Ascending aorta (tissue), 2 donors: Measurements from ENCODE around the gene GRIN2C. TPM values are rescaled to one million over a fixed set of nuclear protein-coding genes. Genes with fewer than 3 reads are reported as not detected.

Experiments
- DNase-seq, 2 donors: peaks; one replicate each; pipeline ENCODE4 v3.0.0-alpha.2; 2019; ENCODE audit warnings: low spot score in 2 of 2
- H3K27ac ChIP-seq, 2 donors: fragments of 200-600 bp; sonication (generic); one replicate each; pipeline ENCODE4 v1.5.1; 2016 to 2017; ENCODE audit warnings: mild to moderate bottlenecking in 1 of 2
- H3K27me3 ChIP-seq: fragments of 200-600 bp; sonication (generic); one replicate; pipeline ENCODE4 v1.5.1; 2017
- H3K36me3 ChIP-seq, 2 donors: fragments of 200-600 bp; sonication (generic); one replicate each; pipeline ENCODE4 v1.5.1; 2016
- H3K4me1 ChIP-seq, 2 donors: fragments of 200-600 bp; sonication (generic); one replicate each; pipeline ENCODE4 v1.5.1; 2016 to 2017; ENCODE audit warnings: mild to moderate bottlenecking in 1 of 2
- H3K4me3 ChIP-seq, 2 donors: fragments of 200-600 bp; sonication (generic); one replicate each; pipeline ENCODE4 v1.5.1; 2016 to 2017; ENCODE audit warnings: mild to moderate bottlenecking in 1 of 2
- H3K9me3 ChIP-seq, 2 donors: fragments of 200-600 bp; sonication (generic); one replicate each; pipeline ENCODE4 v1.5.1; 2016
- intact Hi-C: fragments of 100-400 bp; cut with DNase I; formaldehyde crosslinking; loops from one replicate; pipeline ENCODE4 v1.15.1; 2023
- total RNA-seq: library from RNA; depleted of rRNA; stranded (reverse); fragments of >200 nt; gene quantifications from one replicate; pipeline ENCODE4 v1.1.0, GENCODE V29; 2016
- TF ChIP-seq, protein P1 (sequence below), 3 experiments: fragments of 200-600 bp in 2 of 3; fragments of 450-650 bp in 1 of 3; sonication (generic) in 2 of 3; IDR thresholded peaks; one replicate each; pipeline ENCODE4 v1.5.1; 2016 to 2019; ENCODE audit warnings: antibody characterized with exemption in 3 of 3, mild to moderate bottlenecking in 1 of 3, moderate library complexity in 1 of 3

GRIN2C gene
- total RNA-seq, 1 donor from 2014 or later: not detected

GRCh38 chr17:74892974-74893911, 33.6 kb upstream of the GRIN2C start, which contains the start of gene FADS6:
TSS of gene FADS6 (minus strand) at chr17:74893633. CDS start at chr17:74893595, 38 bp downstream.
- DNase-seq: no peak
- Histone ChIP-seq H3K36me3 (no peaks in the 10 kb centered on the region), H3K9me3 (no peaks in the 10 kb centered on the region), H3K27ac (no peak within 1 kb of the TSS), H3K27me3 (peaks cover 12% of the 10 kb centered on the region), H3K4me3 (peak within 1 kb of the TSS; percentile 48 to 54), H3K4me1 (peaks cover 0 to 7% of the 10 kb centered on the region in 2 donors)
- intact Hi-C loops: no loop called here
- TF ChIP-seq, protein P1, sequence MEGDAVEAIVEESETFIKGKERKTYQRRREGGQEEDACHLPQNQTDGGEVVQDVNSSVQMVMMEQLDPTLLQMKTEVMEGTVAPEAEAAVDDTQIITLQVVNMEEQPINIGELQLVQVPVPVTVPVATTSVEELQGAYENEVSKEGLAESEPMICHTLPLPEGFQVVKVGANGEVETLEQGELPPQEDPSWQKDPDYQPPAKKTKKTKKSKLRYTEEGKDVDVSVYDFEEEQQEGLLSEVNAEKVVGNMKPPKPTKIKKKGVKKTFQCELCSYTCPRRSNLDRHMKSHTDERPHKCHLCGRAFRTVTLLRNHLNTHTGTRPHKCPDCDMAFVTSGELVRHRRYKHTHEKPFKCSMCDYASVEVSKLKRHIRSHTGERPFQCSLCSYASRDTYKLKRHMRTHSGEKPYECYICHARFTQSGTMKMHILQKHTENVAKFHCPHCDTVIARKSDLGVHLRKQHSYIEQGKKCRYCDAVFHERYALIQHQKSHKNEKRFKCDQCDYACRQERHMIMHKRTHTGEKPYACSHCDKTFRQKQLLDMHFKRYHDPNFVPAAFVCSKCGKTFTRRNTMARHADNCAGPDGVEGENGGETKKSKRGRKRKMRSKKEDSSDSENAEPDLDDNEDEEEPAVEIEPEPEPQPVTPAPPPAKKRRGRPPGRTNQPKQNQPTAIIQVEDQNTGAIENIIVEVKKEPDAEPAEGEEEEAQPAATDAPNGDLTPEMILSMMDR (IDR thresholded peaks at IDR 0.05): no peak

DNA sequence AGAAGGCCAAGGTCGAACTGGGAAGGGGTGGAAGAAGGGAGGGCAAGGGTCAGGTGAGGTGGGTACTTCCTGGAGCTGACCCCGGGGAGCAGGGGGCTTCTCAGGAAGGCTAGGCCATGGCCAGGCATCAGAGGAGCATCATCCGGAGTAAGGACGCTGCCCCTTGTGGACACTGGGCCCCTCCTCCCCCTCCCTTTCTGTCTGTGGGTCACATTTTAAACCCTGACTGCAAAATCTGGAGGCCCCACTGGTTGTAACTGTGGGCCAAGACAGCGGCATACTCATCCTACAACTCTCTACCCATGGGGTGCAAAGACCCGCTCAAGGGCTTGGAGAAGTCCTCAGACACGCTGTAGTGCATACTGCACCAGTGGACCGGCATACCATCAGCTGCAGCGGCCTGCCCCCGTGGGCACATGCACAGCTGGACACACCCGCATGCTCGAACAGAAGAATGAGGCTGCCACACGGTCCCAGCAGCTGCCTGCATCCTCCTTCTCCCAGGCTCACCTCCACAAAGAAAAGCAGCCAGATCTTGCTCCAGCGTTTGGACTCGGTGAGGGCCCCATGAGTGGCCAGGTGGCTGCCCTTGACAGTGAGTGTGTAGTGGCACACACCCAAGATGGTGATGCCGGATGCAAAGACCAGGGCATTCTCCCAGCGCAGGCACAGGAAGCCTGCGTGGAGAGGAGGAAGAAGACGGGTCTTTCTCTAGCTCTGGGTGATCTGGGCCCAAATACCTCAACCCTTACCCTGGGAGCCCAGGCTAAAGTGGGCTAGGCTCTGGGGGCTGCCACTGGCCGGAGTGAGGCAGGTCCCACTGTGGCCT, 32.5 kb upstream of the GRIN2C start:
- intact Hi-C loops: no loop called here
- Histone ChIP-seq H3K27me3 (peaks cover 12% of the 10 kb centered on the region), H3K4me3 (no peak overlapping the region), H3K36me3 (no peaks in the 10 kb centered on the region), H3K27ac (no peak overlapping the region), H3K4me1 (peaks cover 0 to 7% of the 10 kb centered on the region in 2 donors), H3K9me3 (no peaks in the 10 kb centered on the region)
- no peak for DNase-seq
- TF ChIP-seq, protein P1 (IDR thresholded peaks at IDR 0.05): no peak

- no peaks in the 10 kb centered on the region for H3K9me3 ChIP-seq
- DNase-seq: no peak
- H3K27ac ChIP-seq: no peak overlapping the region
- no peak overlapping the region for H3K4me3 ChIP-seq
- TF ChIP-seq, protein P1 (IDR thresholded peaks at IDR 0.05): no peak
- intact Hi-C loops: no loop called here
- no peaks in the 10 kb centered on the region for H3K36me3 ChIP-seq
- peaks cover 12% of the 10 kb centered on the region for H3K27me3 ChIP-seq
- H3K4me1 ChIP-seq: peaks cover 0 to 7% of the 10 kb centered on the region in 2 donors
These were observed 30.9 kb upstream of the GRIN2C start for GRCh38 chr17:74890554-74890953.

- no peak for DNase-seq
- H3K36me3 ChIP-seq: no peaks in the 10 kb centered on the region
- no peak overlapping the region for H3K4me3 ChIP-seq
- H3K9me3 ChIP-seq: no peaks in the 10 kb centered on the region
- H3K27ac ChIP-seq: no peak overlapping the region
- H3K4me1 ChIP-seq: peaks cover 0 to 5% of the 10 kb centered on the region in 2 donors
- H3K27me3 ChIP-seq: peaks cover 6% of the 10 kb centered on the region
- intact Hi-C loops: no loop called here
- TF ChIP-seq, protein P1 (IDR thresholded peaks at IDR 0.05): no peak
These were observed 28.8 kb upstream of the GRIN2C start for GRCh38 chr17:74888469-74888868.

GRCh38 chr17:74883241-74883745, 23.6 kb upstream of the GRIN2C start:
- Histone ChIP-seq H3K4me1 (no peaks in the 10 kb centered on the region), H3K36me3 (no peaks in the 10 kb centered on the region), H3K4me3 (no peak overlapping the region), H3K9me3 (no peaks in the 10 kb centered on the region), H3K27me3 (no peaks in the 10 kb centered on the region), H3K27ac (no peak overlapping the region)
- no peak for DNase-seq
- TF ChIP-seq, protein P1 (IDR thresholded peaks at IDR 0.05): no peak
- intact Hi-C loops: no loop called here
